ENCODE results near the gene RAPGEF2.
"Not testable (repeated sequence)": the region's sequence is repeated elsewhere in the genome, so short reads cannot be mapped to it uniquely, and the experiment has no call there.

Gene RAPGEF2

DNA sequence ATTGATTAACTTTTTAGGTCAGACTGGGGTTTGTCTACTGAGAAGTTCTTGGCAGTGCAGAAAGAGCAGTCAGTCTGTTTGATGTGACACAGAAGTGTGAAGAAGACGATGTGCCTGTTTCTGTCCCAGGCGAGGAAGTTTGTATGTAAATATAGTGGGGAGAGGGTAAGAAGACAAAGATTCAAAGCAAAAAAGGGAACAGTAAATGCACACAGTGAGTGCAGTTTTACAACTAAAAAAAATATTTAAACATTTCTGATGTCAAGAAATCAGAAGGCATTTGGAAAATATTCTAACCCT is 264.9 kb downstream of the RAPGEF2 start:
- peaks cover 29 to 39% of the 10 kb centered on the region in 2 donors for H3K27me3 Mint-ChIP-seq
- no peaks in the 10 kb centered on the region for H3K9me3 Mint-ChIP-seq
- no peaks in the 10 kb centered on the region for H3K36me3 Mint-ChIP-seq (ENCODE audit: insufficient read depth)
- DNase-seq, result no peak
- H3K4me3 Mint-ChIP-seq, result no peak overlapping the region
- no peaks in the 10 kb centered on the region for H3K4me1 Mint-ChIP-seq (ENCODE audit: low read depth in 2 of 2)
- H3K27ac Mint-ChIP-seq, result no peak overlapping the region
- ATAC-seq (replicated peaks), result no peak

DNA sequence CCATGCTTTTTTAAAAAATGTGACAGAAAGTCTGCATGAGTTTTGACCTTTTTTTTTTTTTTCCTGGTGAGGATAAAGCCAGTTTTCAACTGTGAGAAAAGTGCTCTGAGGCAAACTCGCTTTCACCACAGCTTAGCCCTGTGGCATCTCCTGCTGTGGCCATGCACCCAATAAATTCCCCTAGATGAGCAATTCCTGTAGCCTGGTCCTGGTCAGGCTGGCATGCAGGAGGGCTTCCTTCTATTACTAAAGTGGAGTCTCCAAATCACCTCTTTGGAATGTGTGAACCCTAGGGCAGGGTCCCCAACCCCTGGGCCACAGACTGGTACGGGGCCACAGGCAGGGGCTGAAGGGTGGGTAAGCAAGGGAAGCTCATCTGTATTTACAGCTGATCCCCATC is 265.4 kb downstream of the RAPGEF2 start:
- ATAC-seq (replicated peaks) (no peak), DNase-seq (no peak)
- Mint-ChIP-seq H3K4me1 (ENCODE audit: low read depth in 2 of 2) (no peaks in the 10 kb centered on the region), H3K4me3 (no peak overlapping the region), H3K9me3 (no peaks in the 10 kb centered on the region), H3K36me3 (ENCODE audit: insufficient read depth) (no peaks in the 10 kb centered on the region), H3K27ac (no peak overlapping the region), H3K27me3 (peaks cover 29 to 39% of the 10 kb centered on the region in 2 donors)

DNA sequence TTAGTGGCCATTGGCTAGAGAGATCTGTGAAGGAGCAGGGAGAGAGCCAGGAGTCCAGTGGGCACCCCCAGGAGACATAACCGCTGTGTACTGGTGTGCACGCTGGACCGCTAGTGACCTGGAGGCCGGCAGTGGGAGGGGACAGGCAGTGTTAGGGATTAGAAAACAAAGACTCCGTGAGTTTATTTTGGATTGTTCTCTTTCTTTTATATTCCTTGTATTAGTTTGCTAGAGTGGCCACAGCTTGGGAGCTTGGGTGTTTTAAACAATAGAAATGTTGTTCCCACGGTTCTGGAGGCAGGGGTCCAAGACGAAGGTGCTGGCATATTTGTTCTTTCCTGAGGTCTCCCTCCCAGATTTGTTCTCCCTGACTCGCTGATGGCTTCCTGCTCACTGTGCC is 266.4 kb downstream of the RAPGEF2 start:
- Mint-ChIP-seq H3K27me3 (peaks cover 29 to 39% of the 10 kb centered on the region in 2 donors), H3K36me3 (ENCODE audit: insufficient read depth) (no peaks in the 10 kb centered on the region), H3K27ac (no peak overlapping the region), H3K4me1 (ENCODE audit: low read depth in 2 of 2) (no peaks in the 10 kb centered on the region), H3K9me3 (no peaks in the 10 kb centered on the region), H3K4me3 (no peak overlapping the region)
- ATAC-seq (replicated peaks) (no peak), DNase-seq (no peak)

DNA sequence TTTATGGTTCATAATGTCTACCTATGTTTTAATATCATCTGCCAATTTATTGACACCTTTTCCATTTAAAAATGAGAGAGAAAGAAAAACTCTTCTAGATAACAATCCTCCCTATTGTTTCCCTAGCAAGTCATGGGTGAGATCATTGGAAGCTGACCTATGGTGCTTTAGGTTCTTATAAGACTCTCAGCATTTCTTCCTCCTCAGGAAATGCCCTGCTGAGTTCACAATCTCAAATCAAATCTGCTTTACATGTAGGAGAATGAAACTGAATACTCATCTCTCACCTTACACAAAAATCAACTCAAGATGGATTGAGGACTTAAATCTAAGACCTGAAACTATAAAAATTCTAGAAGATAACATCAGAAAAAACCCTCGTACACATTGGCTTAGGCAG is 267.4 kb downstream of the RAPGEF2 start:
- H3K4me3 Mint-ChIP-seq, result no peak overlapping the region
- no peak for DNase-seq
- no peaks in the 10 kb centered on the region for H3K36me3 Mint-ChIP-seq (ENCODE audit: insufficient read depth)
- no peaks in the 10 kb centered on the region for H3K9me3 Mint-ChIP-seq
- no peak overlapping the region for H3K27ac Mint-ChIP-seq
- peaks cover 29 to 39% of the 10 kb centered on the region in 2 donors for H3K27me3 Mint-ChIP-seq
- no peaks in the 10 kb centered on the region for H3K4me1 Mint-ChIP-seq (ENCODE audit: low read depth in 2 of 2)
- no peak for ATAC-seq (replicated peaks)

DNA sequence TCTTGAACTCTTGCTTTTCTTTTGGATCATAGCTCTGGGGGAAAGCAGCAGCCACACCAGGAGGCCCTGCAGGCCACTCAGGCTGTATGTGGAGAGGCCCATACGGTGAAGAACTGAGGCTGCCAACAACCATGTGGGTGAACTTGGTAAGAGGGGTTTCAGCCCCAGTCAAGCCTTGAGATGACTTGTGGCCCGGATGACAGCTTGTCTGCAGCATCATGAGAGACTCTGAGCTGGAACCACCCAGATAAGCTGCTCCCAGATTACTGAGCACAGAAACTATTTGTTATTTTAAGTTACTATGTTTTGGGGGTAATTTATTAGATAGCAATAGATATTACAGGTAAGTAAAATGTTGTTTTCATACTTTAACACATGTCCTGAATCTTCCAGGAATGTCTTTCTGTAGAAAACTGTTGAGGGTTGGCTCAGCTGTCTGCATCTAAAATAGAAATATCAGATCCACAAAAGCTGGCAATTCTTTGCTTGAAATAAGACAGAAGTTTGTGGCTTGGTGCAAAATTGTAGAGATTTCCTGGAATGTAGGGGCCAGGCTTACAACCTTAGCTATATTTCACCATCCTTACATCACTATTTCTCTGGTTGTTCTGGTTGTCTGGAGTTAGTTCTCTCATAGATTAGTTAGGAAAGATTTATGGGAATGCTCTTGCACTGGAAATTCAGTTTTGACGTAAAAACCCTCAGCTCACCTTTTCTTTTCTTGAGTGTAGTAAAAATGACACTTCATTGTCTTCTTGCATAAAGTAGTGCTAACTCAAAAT is 272.1 kb downstream of the RAPGEF2 start:
- no peaks in the 10 kb centered on the region for H3K9me3 Mint-ChIP-seq
- ATAC-seq (replicated peaks) (no peak), DNase-seq (no peak)
- no peak overlapping the region for H3K4me3 Mint-ChIP-seq
- peaks cover 12 to 15% of the 10 kb centered on the region in 2 donors for H3K27me3 Mint-ChIP-seq
- no peaks in the 10 kb centered on the region for H3K4me1 Mint-ChIP-seq (ENCODE audit: low read depth in 2 of 2)
- H3K36me3 Mint-ChIP-seq (ENCODE audit: insufficient read depth), result no peaks in the 10 kb centered on the region
- peak overlapping the region in 1 of 2 donors; percentile 19 for H3K27ac Mint-ChIP-seq

DNA sequence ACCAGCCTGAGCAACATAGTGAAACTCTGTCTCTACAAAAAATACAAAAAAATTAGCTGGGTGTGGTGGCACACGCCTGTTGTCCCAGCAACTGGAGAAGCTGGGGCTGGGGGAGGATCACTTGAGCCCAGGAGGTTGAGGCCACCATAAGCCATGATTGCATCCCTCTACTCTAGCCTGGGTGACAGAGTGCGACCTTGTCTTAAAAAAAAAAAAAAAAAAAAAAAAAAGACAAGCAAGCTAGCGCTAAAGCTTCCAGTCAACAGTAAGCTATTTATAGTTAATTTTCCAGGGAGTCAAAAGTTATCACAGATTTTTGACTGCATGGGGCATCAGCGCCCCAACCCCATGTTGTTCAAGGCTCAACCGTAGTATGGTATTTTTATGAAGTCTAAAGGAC is 273.4 kb downstream of the RAPGEF2 start:
- DNase-seq, result no peak
- no peak overlapping the region for H3K27ac Mint-ChIP-seq
- H3K9me3 Mint-ChIP-seq, result no peaks in the 10 kb centered on the region
- no peaks in the 10 kb centered on the region for H3K4me1 Mint-ChIP-seq (ENCODE audit: low read depth in 2 of 2)
- ATAC-seq (replicated peaks), result no peak
- H3K4me3 Mint-ChIP-seq, result no peak overlapping the region
- no peaks in the 10 kb centered on the region for H3K36me3 Mint-ChIP-seq (ENCODE audit: insufficient read depth)
- peaks cover 13 to 18% of the 10 kb centered on the region in 2 donors for H3K27me3 Mint-ChIP-seq

DNA sequence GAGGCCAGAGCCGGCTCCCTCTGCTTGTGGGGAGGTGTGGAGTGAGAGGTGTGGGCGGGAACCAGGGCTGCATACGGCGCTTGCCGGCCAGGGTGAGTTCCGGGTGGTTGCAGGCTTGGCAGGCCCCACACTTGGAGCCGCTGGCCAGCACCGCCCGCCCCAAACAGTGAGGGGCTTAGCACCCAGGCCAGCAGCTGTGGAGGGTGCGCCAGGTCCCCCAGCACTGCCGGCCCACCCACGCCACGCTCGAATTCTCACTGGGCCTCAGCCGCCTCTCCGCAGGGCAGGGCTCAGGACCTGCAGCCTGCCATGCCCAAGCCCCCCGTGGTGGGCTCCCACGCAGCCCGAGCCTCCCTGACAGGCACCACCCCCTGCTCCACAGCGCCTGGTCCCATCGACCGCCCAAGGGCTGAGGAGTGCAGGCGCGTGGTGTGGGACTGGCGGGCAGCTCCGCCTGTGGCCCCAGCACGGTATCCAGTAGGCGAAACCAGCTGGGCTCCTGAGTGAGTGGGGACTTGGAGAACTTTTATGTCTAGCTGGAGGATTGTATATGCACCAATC is 275.3 kb downstream of the RAPGEF2 start:
- no peaks in the 10 kb centered on the region for H3K9me3 Mint-ChIP-seq
- no peak overlapping the region for H3K27ac Mint-ChIP-seq
- DNase-seq, result no peak
- no peaks in the 10 kb centered on the region for H3K4me1 Mint-ChIP-seq (ENCODE audit: low read depth in 2 of 2)
- H3K4me3 Mint-ChIP-seq, result no peak overlapping the region
- no peaks in the 10 kb centered on the region for H3K36me3 Mint-ChIP-seq (ENCODE audit: insufficient read depth)
- ATAC-seq (replicated peaks), result no peak
- peaks cover 13 to 18% of the 10 kb centered on the region in 2 donors for H3K27me3 Mint-ChIP-seq

DNA sequence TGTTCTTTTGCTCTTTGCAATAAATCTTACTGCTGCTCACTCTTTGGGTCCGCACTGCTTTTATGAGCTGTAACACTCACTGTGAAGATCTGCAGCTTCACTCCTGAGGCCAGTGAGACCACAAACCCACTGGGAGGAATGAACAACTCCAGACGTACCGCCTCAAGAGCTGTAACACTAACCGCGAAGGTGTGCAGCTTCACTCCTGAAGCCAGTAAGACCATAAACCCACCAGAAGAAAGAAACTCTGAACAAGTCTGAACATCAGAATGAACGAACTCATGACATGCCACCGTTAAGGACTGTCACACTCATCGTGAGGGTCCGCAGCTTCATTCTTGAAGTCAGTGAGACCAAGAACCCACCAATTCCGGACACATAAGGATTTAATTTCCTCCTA is 276.2 kb downstream of the RAPGEF2 start:
- H3K9me3 Mint-ChIP-seq; ATAC-seq (replicated peaks): not testable (repeated sequence)
- peaks cover 13 to 18% of the 10 kb centered on the region in 2 donors for H3K27me3 Mint-ChIP-seq

DNA sequence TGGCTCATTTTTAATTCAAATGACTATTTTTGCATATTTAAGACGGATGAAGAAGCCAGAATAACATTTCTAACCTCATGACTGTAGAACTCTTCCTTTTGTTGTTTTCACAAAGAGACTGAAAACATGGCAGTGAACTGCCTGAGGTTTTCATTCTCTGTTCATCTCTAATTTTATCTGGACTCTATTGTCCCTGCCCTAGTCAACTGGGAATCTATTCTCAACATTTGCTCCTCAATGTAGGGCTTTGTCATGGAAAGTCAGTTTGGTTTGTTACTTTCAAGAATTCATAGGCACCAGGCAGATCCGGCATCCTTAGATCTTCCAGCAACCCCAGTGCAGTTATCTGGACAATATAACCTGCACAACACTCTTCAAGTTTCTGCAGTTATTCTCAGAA is 277.0 kb downstream of the RAPGEF2 start:
- peaks cover 16 to 19% of the 10 kb centered on the region in 2 donors for H3K27me3 Mint-ChIP-seq
- no peak for ATAC-seq (replicated peaks)

More for the DNA sequence above, 276.2 kb downstream of the RAPGEF2 start:
- not testable (repeated sequence) for H3K36me3 Mint-ChIP-seq (ENCODE audit: insufficient read depth); H3K4me1 Mint-ChIP-seq (ENCODE audit: low read depth in 2 of 2); DNase-seq; H3K27ac Mint-ChIP-seq; H3K4me3 Mint-ChIP-seq

DNA sequence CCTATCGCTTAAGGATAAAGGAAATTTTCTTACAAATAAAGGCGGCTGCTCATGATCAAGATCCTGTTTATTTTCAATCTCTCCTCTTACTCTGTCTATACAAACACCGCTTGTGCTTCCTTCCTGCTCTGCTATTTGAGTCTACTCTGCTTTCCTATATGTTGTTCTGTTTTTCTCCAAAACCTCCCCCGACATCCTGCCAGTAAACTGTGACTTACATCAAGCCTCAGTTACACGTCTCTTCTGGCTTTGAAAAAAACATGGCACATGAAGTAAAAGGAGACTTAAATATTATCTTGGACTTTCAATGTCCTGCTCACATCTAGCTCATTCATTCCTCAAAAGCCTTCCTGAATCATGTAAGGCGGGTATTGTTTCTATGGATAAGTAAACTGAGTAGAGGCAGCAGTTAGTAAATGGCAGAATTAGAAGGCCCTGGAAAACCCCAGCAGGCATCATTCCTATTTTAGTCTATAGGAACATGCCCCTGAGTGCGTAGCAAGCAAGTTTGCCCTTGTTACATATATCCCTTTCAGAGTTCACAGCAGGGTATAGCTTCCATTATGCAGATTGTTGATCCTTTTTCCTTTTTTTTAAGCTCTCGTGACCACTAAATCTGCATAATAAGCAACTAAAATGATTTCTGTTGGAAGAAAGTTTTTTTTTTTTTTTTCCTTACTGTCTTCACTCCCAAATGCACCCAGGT is 280.1 kb downstream of the RAPGEF2 start:
- Mint-ChIP-seq H3K27me3 (peaks cover 25 to 27% of the 10 kb centered on the region in 2 donors), H3K36me3 (ENCODE audit: insufficient read depth) (no peaks in the 10 kb centered on the region), H3K4me3 (no peak overlapping the region), H3K4me1 (ENCODE audit: low read depth in 2 of 2) (no peaks in the 10 kb centered on the region), H3K9me3 (peaks cover 0 to 10% of the 10 kb centered on the region in 2 donors), H3K27ac (no peak overlapping the region)
- no peak for DNase-seq
- no peak for ATAC-seq (replicated peaks)

More for the DNA sequence above, 277.0 kb downstream of the RAPGEF2 start:
- no peaks in the 10 kb centered on the region for H3K4me1 Mint-ChIP-seq (ENCODE audit: low read depth in 2 of 2)
- no peak for DNase-seq
- H3K27ac Mint-ChIP-seq, result no peak overlapping the region
- no peaks in the 10 kb centered on the region for H3K36me3 Mint-ChIP-seq (ENCODE audit: insufficient read depth)
- H3K4me3 Mint-ChIP-seq, result no peak overlapping the region
- H3K9me3 Mint-ChIP-seq, result no peaks in the 10 kb centered on the region

DNA sequence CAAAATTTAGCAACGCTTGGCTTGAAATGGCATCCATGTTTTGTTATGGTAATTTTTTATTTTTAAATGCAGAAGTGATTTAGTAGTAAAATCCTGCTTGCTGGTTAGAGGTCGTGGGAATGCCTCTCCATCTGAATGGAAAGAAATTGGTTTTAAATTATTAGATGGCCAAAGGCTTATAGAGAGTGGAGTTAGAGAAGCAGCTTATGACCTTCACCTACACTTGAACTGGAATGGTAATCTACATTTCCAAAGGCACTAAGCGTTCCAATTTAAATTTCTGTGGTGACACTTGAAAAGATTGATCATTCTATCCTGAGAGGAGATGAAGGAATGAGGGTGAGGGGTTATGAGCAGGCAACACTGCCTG is 280.7 kb downstream of the RAPGEF2 start:
- no peaks in the 10 kb centered on the region for H3K4me1 Mint-ChIP-seq (ENCODE audit: low read depth in 2 of 2)

DNA sequence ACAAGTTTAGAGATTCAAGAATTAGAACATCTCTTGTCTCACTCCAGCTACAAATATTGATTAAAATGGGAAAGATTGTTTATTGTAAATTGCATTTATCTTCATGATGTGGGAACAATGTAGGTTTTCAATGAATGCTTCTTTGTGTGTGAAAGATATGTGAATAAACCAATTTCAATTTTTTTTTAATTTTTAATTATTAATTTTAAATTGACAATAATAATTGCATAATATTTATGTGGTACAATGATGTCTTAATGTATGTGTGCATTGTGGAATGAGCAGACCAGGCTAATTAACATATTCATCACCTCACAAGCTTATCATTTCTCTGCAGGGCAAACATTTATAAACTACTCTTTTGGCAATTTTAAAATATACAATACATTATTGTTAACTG is 281.1 kb downstream of the RAPGEF2 start:
- no peaks in the 10 kb centered on the region for H3K4me1 Mint-ChIP-seq (ENCODE audit: low read depth in 2 of 2)
- no peak for ATAC-seq (replicated peaks)

More for the DNA sequence above, 280.7 kb downstream of the RAPGEF2 start:
- Mint-ChIP-seq H3K9me3 (peaks cover 0 to 10% of the 10 kb centered on the region in 2 donors), H3K27ac (no peak overlapping the region), H3K36me3 (ENCODE audit: insufficient read depth) (no peaks in the 10 kb centered on the region), H3K4me3 (no peak overlapping the region), H3K27me3 (peaks cover 25 to 27% of the 10 kb centered on the region in 2 donors)
- DNase-seq (no peak), ATAC-seq (replicated peaks) (no peak)

DNA sequence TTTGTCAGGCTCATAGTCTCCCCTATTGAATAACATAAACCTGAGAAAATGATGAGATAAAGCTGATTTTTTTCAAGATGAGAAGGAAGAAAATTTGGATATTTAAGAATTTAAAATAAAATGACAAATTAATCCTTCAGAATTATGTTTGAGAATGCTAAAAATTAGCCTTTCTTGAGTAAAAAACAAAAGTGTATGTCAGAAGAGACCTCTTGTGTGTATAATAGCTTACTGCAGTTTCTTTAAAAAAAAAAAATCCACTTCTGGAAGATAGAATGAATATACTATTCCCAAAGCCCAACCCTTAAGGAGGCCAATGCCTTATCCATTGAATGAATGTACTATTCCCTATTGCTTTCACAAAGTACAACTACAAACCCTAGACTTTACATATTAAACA is 281.8 kb downstream of the RAPGEF2 start:
- H3K9me3 Mint-ChIP-seq, result peaks cover 0 to 10% of the 10 kb centered on the region in 2 donors
- no peak overlapping the region for H3K27ac Mint-ChIP-seq
- H3K27me3 Mint-ChIP-seq, result peaks cover 23 to 24% of the 10 kb centered on the region in 2 donors
- DNase-seq (no peak), ATAC-seq (replicated peaks) (no peak)
- H3K4me1 Mint-ChIP-seq (ENCODE audit: low read depth in 2 of 2), result no peaks in the 10 kb centered on the region
- no peaks in the 10 kb centered on the region for H3K36me3 Mint-ChIP-seq (ENCODE audit: insufficient read depth)
- no peak overlapping the region for H3K4me3 Mint-ChIP-seq

More for the DNA sequence above, 281.1 kb downstream of the RAPGEF2 start:
- Mint-ChIP-seq H3K9me3 (peaks cover 0 to 10% of the 10 kb centered on the region in 2 donors), H3K36me3 (ENCODE audit: insufficient read depth) (no peaks in the 10 kb centered on the region), H3K4me3 (no peak overlapping the region), H3K27ac (no peak overlapping the region), H3K27me3 (peaks cover 25 to 27% of the 10 kb centered on the region in 2 donors)
- DNase-seq, result no peak

DNA sequence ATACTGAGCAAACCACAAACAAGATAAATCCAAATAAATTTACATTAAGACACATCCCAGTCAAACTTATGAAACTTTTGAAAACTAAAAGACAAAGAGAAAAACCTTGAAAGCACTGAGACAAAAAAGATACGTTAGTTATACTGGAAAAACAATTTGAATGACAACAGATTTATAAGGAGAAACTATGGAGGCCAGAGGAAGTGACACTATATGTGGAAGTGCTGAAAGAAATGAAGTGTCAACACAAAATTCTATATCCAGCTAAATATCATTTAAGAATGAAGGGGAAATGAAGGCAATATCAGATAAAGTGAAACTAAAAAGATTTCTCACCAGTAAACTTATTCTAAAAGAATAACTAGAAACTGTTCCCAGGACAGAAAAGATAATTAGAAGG is 283.7 kb downstream of the RAPGEF2 start:
- Mint-ChIP-seq H3K4me1 (ENCODE audit: low read depth in 2 of 2) (no peaks in the 10 kb centered on the region), H3K27ac (no peak overlapping the region)

More for the DNA sequence above, 283.7 kb downstream of the RAPGEF2 start:
- Mint-ChIP-seq H3K4me3 (no peak overlapping the region), H3K9me3 (peaks cover 0 to 10% of the 10 kb centered on the region in 2 donors), H3K36me3 (ENCODE audit: insufficient read depth) (no peaks in the 10 kb centered on the region), H3K27me3 (peaks cover 7 to 14% of the 10 kb centered on the region in 2 donors)
- ATAC-seq (replicated peaks) (no peak), DNase-seq (no peak)

All from effector memory CD8-positive, alpha-beta T cell (primary cell).